ENCODE data around the gene GTPBP2. TPM values are rescaled to one million over a fixed set of nuclear protein-coding genes. Genes with fewer than 3 reads are reported as not detected.

Gene GTPBP2
- total and polyA plus RNA-seq, 2 of the 8 experiments (the other 6 are each of a cell fraction or from before 2014, with no cell fraction given) = 58.3 to 86.1 TPM

- TF ChIP-seq CHD7 (IDR thresholded peaks at IDR 0.05; ENCODE audit: insufficient replicate concordance, low read length) (no peak), CBX8 (IDR thresholded peaks at IDR 0.05; ENCODE audit: borderline replicate concordance, low read depth, low read length) (no peak), SRF (IDR thresholded peaks at IDR 0.05; ENCODE audit: low read depth, low read length) (no peak), RNF2 (IDR thresholded peaks at IDR 0.05; ENCODE audit: borderline replicate concordance, low read depth, low read length, missing control alignments, poor library complexity, severe bottlenecking) (no peak), SIN3A (conservative IDR thresholded peaks at IDR 0.05 in 1 of 2, IDR thresholded peaks at IDR 0.05 in 1 of 2; ENCODE audit: low read depth in 1 of 2, low read length in 2 of 2) (no peak), EP300 (IDR thresholded peaks at IDR 0.05; ENCODE audit: borderline replicate concordance in 1 of 2, low read depth in 2 of 2, low read length in 2 of 2) (no peak), RAD21 (IDR thresholded peaks at IDR 0.05 in 1 of 2, conservative IDR thresholded peaks at IDR 0.05 in 1 of 2; ENCODE audit: low read depth in 2 of 2, low read length in 2 of 2) (no peak), KDM1A (IDR thresholded peaks at IDR 0.05; ENCODE audit: borderline replicate concordance, low read length) (no peak)
These were observed 42.1 kb upstream of the GTPBP2 start (continued) for GRCh38 chr6:43671011-43671800.
